GM12801 (cell line): ENCODE measurements around the gene DERA.

ENCODE experiments used
- TF ChIP-seq, protein P1 (sequence below): IDR thresholded peaks from one replicate; pipeline ENCODE4 v1.5.1; 2011; ENCODE audit warnings: control low read depth; ENCODE audit not compliant: insufficient read length; ENCODE audit errors: extremely low read depth

The DERA gene

DNA sequence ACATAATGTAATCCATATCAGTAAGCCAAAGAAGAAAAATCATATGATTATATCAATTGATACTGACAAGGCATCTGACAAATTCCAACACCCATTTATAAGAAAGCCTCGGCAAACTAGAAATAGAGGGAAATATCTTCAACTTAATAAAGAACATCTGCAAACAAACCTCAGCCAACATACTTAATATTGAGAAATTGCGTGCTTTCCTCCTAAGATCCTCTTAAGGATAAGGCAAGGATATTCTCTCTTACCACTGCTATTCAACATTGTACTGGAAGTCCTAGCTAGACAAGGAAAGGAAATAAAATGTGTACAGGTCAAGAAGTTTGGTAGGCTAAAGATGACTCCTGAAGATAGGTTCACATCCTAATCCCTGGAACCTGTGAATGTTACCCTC is 115.9 kb downstream of the DERA start:
- TF ChIP-seq, protein P1, sequence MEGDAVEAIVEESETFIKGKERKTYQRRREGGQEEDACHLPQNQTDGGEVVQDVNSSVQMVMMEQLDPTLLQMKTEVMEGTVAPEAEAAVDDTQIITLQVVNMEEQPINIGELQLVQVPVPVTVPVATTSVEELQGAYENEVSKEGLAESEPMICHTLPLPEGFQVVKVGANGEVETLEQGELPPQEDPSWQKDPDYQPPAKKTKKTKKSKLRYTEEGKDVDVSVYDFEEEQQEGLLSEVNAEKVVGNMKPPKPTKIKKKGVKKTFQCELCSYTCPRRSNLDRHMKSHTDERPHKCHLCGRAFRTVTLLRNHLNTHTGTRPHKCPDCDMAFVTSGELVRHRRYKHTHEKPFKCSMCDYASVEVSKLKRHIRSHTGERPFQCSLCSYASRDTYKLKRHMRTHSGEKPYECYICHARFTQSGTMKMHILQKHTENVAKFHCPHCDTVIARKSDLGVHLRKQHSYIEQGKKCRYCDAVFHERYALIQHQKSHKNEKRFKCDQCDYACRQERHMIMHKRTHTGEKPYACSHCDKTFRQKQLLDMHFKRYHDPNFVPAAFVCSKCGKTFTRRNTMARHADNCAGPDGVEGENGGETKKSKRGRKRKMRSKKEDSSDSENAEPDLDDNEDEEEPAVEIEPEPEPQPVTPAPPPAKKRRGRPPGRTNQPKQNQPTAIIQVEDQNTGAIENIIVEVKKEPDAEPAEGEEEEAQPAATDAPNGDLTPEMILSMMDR = no peak

- TF ChIP-seq, protein P1 = no peak
Measured at GRCh38 chr12:16030744-16031143, 119.6 kb downstream of the DERA start.

GRCh38 chr12:16034136-16034817 is 123.1 kb downstream of the DERA start:
- TF ChIP-seq, protein P1 = no peak

DNA sequence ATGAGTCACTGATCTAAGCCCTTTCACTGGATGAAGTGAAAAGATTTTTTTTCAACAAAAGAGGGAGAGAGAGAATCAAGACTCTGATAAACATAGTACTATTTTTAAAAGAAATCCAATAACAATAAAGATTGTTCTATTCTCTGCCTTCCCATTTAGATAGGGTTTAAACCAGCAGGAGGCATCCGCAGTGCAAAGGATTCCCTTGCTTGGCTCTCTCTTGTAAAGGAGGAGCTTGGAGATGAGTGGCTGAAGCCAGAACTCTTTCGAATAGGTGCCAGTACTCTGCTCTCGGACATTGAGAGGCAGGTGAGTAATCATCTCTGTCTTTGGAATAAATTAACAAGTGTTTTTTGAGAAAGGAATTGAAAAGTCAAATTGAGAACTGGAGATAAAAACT is 124.9 kb downstream of the DERA start:
- TF ChIP-seq, protein P1 = no peak

DNA sequence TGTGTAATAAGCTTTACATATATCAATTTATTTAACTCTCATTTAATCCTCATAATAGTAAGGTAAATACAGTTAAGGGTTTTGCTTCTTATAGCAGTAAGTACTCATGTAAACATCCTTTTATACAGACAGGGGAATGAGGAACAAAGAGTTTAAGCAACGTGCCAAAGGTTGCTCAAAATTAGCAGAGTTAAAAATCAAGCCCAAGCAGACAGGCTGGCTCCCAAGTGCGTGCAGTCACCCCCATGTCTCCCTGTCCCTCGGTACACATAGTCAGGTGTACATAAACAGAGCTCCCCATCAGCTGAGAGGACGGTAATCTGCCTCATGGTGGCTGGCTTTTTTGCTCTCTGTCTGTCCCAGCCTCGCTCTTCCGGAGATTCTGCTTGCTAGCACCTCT is 126.4 kb downstream of the DERA start:
- TF ChIP-seq, protein P1 = no peak

DNA sequence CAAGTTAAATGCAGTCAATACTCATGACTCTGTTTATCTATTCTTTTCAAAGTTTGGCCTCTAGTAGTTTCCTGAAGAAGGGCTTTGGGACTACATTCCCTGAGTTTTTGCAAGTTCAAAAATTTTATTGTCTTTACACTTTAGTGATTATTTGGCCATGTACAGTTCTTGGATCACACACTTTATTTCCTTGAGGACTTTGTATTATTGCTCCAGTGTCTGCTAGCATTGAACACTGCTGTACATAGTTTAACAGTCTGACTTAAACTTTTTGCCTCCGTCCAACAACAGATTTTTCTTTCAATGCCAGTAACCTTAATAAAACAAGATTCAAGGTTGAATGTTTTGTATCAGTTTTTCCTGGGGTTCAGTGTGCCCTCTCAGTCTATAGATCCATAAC is 132.3 kb downstream of the DERA start:
- TF ChIP-seq, protein P1 = no peak

DNA sequence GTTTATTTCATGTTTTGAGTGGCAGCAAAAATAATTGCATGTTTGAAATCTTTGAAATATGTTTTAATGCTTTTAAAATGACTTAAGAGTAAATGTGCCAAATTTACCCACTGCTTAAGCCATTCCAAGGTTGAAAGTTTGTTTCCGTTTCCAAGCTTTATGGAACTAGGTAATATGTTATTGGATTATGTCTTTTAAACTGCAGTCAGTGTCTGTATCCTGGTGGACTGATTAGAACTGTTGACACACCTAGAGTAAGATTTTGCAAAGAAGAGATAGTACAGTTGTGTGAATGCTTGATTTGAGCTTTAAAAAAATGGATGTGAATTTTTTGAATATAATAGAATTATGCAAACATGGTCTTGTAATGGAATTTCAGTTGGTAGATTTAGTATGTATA is 135.1 kb downstream of the DERA start:
- TF ChIP-seq, protein P1 = no peak
